Stimulated activated memory B cell treated with anti-CD40 and anti-IgM and Interleukin-4, amounts not matched to agents 10 μg/mL and 1 μg/mL and 100 μg/mL, for 72 hours (primary cell): ENCODE data around the gene POLR2J3.
"Not testable (repeated sequence)": the region's sequence is repeated elsewhere in the genome, so short reads cannot be mapped to it uniquely, and the experiment has no call there.

Source experiments
- ATAC-seq: fragments of 150-1000 bp; cut with Tn5 transposase; 2 replicates; pipeline ENCODE4 v1.10.0; 2021
- H3K27ac Mint-ChIP-seq: one replicate; pipeline ENCODE4 v1.8.0; 2022; ENCODE audit warnings: mild to moderate bottlenecking, mixed read lengths
- H3K27me3 Mint-ChIP-seq: one replicate; pipeline ENCODE4 v1.8.0; 2022; ENCODE audit warnings: mixed read lengths
- H3K36me3 Mint-ChIP-seq: one replicate; pipeline ENCODE4 v1.8.0; 2022; ENCODE audit warnings: mixed read lengths
- H3K4me1 Mint-ChIP-seq: one replicate; pipeline ENCODE4 v1.8.0; 2022; ENCODE audit warnings: mixed read lengths
- H3K4me3 Mint-ChIP-seq: one replicate; pipeline ENCODE4 v1.8.0; 2022; ENCODE audit warnings: mild to moderate bottlenecking, moderate library complexity, mixed read lengths
- H3K9me3 Mint-ChIP-seq: one replicate; pipeline ENCODE4 v1.8.0; 2022; ENCODE audit warnings: mixed read lengths

Gene POLR2J3

DNA sequence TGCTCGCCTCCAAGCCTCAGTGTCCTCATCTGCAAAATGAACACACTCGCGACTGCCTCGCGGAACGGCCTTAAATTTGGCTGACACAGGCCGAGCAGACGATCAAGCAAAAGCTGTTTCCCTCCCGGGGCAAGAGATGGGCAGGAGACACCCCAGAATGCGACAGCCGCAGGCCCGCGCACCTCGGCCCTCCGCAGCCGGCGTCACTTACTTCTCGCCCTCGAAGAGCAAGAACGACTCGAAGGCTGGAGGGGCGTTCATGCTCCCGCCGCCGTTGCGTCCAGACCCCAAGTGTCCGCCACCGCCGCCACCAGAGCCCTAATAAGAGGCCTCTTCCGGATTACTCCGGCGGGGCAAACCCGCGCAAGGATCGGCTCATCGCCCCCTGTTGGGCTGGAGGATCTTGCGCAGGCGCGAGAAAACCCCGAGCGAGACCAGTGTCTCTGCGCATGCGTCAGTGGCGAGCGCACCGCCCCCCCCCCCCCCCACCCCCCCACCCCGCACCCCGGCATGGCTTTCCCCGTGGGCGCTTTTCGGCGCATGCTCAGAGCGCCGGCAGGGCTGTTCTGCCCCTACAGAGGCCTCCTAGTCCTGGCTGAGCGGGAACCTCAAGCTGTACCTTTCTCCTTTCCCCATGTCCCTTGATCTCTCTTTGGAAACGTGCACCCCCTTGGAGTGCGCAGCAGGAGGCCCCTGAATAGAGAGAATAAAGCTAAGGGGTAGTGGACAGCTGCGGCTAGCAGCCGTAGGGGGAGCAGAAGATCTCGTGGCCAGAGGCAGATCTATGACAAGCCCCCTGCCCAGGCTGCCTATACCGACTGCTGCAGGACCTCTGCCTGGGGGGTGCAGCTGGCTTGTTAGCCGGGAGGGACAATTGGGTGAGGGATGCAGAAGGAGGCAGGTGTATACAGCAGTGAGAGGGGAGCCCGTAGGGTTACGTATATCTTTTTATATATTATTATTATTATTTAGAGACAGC lies at the start of gene POLR2J3:
Gene POLR2J3 (minus strand): TSS at position 323 of the 979 bp plus-strand sequence. CDS start 62 bp downstream, at position 261.
- not testable (repeated sequence) for H3K4me1 Mint-ChIP-seq, H3K36me3 Mint-ChIP-seq, H3K9me3 Mint-ChIP-seq, H3K27me3 Mint-ChIP-seq
- ATAC-seq: peak; percentile 97
- peak within 1 kb of the TSS; percentile 63 for H3K27ac Mint-ChIP-seq
- peak within 1 kb of the TSS; percentile 79 for H3K4me3 Mint-ChIP-seq

- not testable (repeated sequence) for ATAC-seq, H3K4me1 Mint-ChIP-seq, H3K27me3 Mint-ChIP-seq, H3K27ac Mint-ChIP-seq, H3K9me3 Mint-ChIP-seq, H3K4me3 Mint-ChIP-seq, H3K36me3 Mint-ChIP-seq
Observed at GRCh38 chr7:102618122-102618521, 45.7 kb upstream of the POLR2J3 start.

- H3K36me3 Mint-ChIP-seq, H3K4me3 Mint-ChIP-seq, H3K27ac Mint-ChIP-seq, H3K9me3 Mint-ChIP-seq, H3K27me3 Mint-ChIP-seq, H3K4me1 Mint-ChIP-seq: not testable (repeated sequence)
- peak; percentile 89 for ATAC-seq
Observed at GRCh38 chr7:102616507-102617125, 44.2 kb upstream of the POLR2J3 start, which contains the start of gene RASA4. TSS of gene RASA4 (minus strand) at chr7:102616756. CDS start at chr7:102616689, 67 bp downstream.

DNA sequence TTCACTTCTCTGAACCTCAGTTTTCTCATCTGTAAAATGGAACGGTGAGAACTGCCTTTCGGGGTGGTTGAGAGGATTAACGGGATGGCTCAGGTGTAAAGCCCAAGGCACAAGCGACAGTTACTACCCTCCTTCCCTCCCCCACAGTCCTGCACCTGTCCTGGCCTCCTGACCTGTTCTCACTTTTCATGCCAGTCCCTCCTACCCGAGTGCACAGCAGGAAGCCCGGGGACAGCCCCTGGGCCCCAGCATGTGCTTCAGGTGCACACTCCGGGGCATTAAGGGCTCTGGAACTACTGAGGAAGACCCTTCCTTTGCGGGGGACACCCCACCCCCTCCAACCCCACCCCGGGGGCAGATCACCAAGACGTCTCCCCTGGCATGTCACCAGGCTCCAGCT lies 43.5 kb upstream of the POLR2J3 start:
- H3K27me3 Mint-ChIP-seq, H3K27ac Mint-ChIP-seq, H3K4me1 Mint-ChIP-seq, H3K4me3 Mint-ChIP-seq, H3K9me3 Mint-ChIP-seq, H3K36me3 Mint-ChIP-seq: not testable (repeated sequence)
- ATAC-seq: peak; percentile 55

GRCh38 chr7:102614873-102615272 lies 42.5 kb upstream of the POLR2J3 start:
- H3K4me1 Mint-ChIP-seq, H3K9me3 Mint-ChIP-seq, H3K4me3 Mint-ChIP-seq, H3K27ac Mint-ChIP-seq, H3K36me3 Mint-ChIP-seq, ATAC-seq, H3K27me3 Mint-ChIP-seq: not testable (repeated sequence)

- ATAC-seq: peak; percentile 5
- H3K27me3 Mint-ChIP-seq, H3K27ac Mint-ChIP-seq, H3K9me3 Mint-ChIP-seq, H3K4me1 Mint-ChIP-seq, H3K36me3 Mint-ChIP-seq, H3K4me3 Mint-ChIP-seq: not testable (repeated sequence)
Observed at GRCh38 chr7:102614346-102614697, 41.9 kb upstream of the POLR2J3 start.

DNA sequence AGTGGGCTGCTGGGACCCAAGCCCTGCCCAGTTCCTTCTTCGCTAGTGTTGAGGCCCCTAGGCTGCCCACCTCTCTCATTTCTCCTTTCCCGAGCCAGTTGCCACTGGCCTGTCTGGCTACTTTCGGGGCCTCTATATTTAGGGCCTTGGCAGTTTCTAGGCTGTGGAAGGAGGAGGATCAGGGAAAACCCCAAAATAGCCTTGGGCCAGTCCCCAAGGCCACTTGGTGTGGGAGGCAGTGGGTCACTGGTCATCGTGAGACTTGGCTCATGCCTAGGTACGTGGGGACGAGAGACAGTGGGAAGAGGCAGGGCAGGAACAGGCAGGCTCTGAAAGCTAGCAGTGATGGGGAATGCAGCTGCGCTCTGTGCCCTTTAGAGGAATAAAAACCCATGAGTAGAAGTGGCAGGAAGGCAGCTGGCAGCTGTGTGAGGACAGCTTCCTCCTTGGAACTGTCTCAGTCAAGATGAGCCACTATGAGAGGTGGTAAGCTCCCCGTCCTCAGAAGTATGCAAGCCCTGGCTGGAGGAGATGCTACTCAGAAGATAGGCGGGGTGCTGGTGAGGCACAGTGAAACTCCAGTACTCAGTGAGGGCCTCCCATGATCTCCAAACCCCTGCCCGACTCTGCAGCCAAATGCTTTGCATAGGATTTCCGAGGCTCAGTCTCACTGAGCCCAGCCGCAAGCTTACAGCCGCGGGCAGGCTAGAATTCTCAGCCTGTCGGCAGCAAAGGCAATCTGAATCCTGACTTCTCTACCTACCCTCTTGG lies 41.4 kb upstream of the POLR2J3 start:
- not testable (repeated sequence) for H3K4me1 Mint-ChIP-seq, H3K27me3 Mint-ChIP-seq, H3K36me3 Mint-ChIP-seq, H3K4me3 Mint-ChIP-seq, H3K9me3 Mint-ChIP-seq, H3K27ac Mint-ChIP-seq
- ATAC-seq: peak; percentile 70

- not testable (repeated sequence) for H3K36me3 Mint-ChIP-seq, H3K4me1 Mint-ChIP-seq, ATAC-seq, H3K9me3 Mint-ChIP-seq, H3K27me3 Mint-ChIP-seq
- H3K4me3 Mint-ChIP-seq: peak overlapping the region; percentile 57
- H3K27ac Mint-ChIP-seq: peak overlapping the region; percentile 58
Observed at GRCh38 chr7:102611675-102612325, 39.4 kb upstream of the POLR2J3 start.

DNA sequence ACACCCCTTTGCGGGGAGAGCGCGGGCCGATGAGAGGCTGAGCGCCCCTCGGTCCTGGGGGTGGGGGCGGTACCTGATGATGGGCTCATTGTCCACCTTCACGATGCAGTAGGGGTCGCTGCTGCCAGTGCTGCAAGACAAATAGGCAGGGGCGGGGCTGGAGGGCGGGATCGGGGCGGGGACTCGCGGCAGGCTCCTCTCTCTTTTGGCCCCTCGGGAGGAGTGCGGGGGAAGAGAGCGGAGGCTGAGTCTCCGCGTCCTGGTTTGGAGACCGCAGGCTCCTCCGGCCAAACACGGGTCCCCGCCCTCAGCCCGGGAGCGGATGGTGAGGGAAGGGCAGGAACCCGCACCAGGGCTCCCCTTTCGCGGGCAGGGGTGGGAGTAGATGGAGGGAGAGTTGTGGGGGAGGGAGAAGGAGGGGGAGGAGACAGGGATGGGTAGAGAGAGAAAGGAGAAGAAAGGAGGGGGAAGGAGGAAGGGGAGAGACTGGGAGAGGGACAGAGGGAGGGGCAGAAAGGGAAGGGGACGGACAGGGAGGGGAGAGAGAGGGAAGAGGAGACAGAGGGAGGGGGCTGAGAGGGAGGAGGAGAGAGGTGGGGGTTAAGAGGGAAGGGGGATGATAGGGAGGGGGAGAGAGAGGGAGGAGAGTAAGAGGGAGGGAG lies 38.8 kb upstream of the POLR2J3 start:
- H3K4me1 Mint-ChIP-seq, H3K27me3 Mint-ChIP-seq, H3K27ac Mint-ChIP-seq, H3K9me3 Mint-ChIP-seq, H3K36me3 Mint-ChIP-seq, H3K4me3 Mint-ChIP-seq: not testable (repeated sequence)
- peak; percentile 49 for ATAC-seq

GRCh38 chr7:102610441-102610840 lies 38.1 kb upstream of the POLR2J3 start:
- not testable (repeated sequence) for H3K36me3 Mint-ChIP-seq, H3K27me3 Mint-ChIP-seq, H3K9me3 Mint-ChIP-seq, H3K4me3 Mint-ChIP-seq, H3K4me1 Mint-ChIP-seq, ATAC-seq, H3K27ac Mint-ChIP-seq

DNA sequence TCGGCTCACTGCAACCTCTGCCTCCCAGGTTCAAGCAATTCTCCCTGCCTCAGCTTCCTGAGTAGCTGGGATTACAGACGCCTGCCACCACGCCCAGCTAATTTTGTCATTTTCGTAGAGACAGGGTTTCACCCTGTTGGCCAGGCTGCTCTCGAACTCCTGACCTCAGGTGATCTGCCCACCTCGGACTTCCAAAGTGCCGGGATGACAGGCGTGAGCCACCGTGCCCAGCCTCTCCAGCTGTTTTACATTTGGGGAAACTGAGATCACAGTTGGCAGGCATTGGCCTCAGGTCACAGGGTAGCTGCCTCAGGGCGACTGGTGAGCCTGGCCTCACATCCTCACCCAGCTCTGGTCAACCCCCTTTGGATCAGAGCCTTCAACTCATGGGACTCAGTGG lies 37.4 kb upstream of the POLR2J3 start:
- ATAC-seq, H3K4me3 Mint-ChIP-seq, H3K27me3 Mint-ChIP-seq, H3K4me1 Mint-ChIP-seq, H3K36me3 Mint-ChIP-seq, H3K27ac Mint-ChIP-seq, H3K9me3 Mint-ChIP-seq: not testable (repeated sequence)

GRCh38 chr7:102606848-102607247 lies 34.5 kb upstream of the POLR2J3 start:
- not testable (repeated sequence) for ATAC-seq, H3K27ac Mint-ChIP-seq, H3K36me3 Mint-ChIP-seq, H3K27me3 Mint-ChIP-seq, H3K9me3 Mint-ChIP-seq, H3K4me1 Mint-ChIP-seq, H3K4me3 Mint-ChIP-seq

GRCh38 chr7:102604431-102605145 lies 32.2 kb upstream of the POLR2J3 start:
- H3K27ac Mint-ChIP-seq, H3K36me3 Mint-ChIP-seq, H3K4me3 Mint-ChIP-seq, H3K27me3 Mint-ChIP-seq, H3K4me1 Mint-ChIP-seq, H3K9me3 Mint-ChIP-seq: not testable (repeated sequence)
- peak; percentile 12 for ATAC-seq

DNA sequence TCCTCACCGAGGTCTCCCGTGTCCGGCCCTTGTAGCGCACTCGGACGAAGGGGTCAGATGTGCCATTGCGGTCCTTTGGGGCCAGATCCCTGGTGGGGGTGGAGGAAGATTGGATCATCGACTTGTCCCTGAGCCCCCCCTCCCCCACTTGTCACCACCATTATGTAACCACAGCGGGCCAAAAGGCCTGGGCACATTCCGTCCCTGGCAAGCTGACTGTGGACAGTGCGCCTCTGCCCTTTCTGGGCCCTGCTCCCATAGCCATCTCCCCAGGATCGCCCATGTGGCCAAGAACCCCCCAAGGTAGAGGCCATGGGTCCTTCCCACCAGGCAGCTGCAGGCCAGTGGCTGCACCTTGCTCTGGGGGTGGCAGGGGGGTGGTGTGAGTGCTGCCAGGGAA lies 29.9 kb upstream of the POLR2J3 start:
- H3K4me3 Mint-ChIP-seq, H3K9me3 Mint-ChIP-seq, H3K27me3 Mint-ChIP-seq, H3K27ac Mint-ChIP-seq, H3K36me3 Mint-ChIP-seq, H3K4me1 Mint-ChIP-seq: not testable (repeated sequence)
- peak; percentile 4 for ATAC-seq
